Measurements from ENCODE around the gene SLCO2A1. TPM values are rescaled to one million over a fixed set of nuclear protein-coding genes. Genes with fewer than 3 reads are reported as not detected.

The SLCO2A1 gene
- total and polyA plus RNA-seq, 2 of the 4 experiments (the other 2 are of a cell fraction), result under 0.01 to 1.5 TPM

- H2BK120ac ChIP-seq (ENCODE audit: low read depth, low read length), result no peak overlapping the region
- no peak overlapping the region for H2AK5ac ChIP-seq (ENCODE audit: low read depth, low read length)
- intact Hi-C loops (cut with micrococcal nuclease) (no loop called here), dilution Hi-C loops (cut with HindIII; ENCODE audit: low sequenced_read_pairs, unreplicated experiment) (no loop called here), in situ Hi-C loops (cut with MboI; ENCODE audit: low sequenced_read_pairs) (no loop called here)
- no peaks in the 10 kb centered on the region for H3K9me3 ChIP-seq (ENCODE audit: control insufficient read depth, insufficient read depth, low read length)
- no peak overlapping the region for H2BK20ac ChIP-seq (ENCODE audit: low read depth, low read length)
- no peak overlapping the region for H3K4ac ChIP-seq (ENCODE audit: low read depth, low read length)
- H2BK15ac ChIP-seq (ENCODE audit: low read depth, low read length), result no peak overlapping the region
- CTCF ChIA-PET, result no interaction called here
- no peak for ATAC-seq (ENCODE audit: low read depth)
- POLR2A ChIA-PET (ENCODE audit: unreplicated experiment), result no interaction called here
- H3K9me1 ChIP-seq (ENCODE audit: insufficient read depth, low read length), result no peaks in the 10 kb centered on the region
- H2AK9ac ChIP-seq (replicated peaks; ENCODE audit: low read depth, low read length, poor library complexity), result no peak overlapping the region
- H4K5ac ChIP-seq (ENCODE audit: low read depth, low read length), result no peak overlapping the region
- H4K20me1 ChIP-seq (ENCODE audit: insufficient read depth, low read length), result no peaks in the 10 kb centered on the region
- TF ChIP-seq POLR2A (IDR thresholded peaks at IDR 0.05; ENCODE audit: low read depth, low read length), result no peak
- TF ChIP-seq, protein P1, sequence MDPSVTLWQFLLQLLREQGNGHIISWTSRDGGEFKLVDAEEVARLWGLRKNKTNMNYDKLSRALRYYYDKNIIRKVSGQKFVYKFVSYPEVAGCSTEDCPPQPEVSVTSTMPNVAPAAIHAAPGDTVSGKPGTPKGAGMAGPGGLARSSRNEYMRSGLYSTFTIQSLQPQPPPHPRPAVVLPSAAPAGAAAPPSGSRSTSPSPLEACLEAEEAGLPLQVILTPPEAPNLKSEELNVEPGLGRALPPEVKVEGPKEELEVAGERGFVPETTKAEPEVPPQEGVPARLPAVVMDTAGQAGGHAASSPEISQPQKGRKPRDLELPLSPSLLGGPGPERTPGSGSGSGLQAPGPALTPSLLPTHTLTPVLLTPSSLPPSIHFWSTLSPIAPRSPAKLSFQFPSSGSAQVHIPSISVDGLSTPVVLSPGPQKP (IDR thresholded peaks at IDR 0.05; ENCODE audit: borderline replicate concordance, low read depth, low read length), result no peak
- no peak for TF ChIP-seq CHD1 (IDR thresholded peaks at IDR 0.05; ENCODE audit: low read depth, low read length)
- TF ChIP-seq, protein P2, sequence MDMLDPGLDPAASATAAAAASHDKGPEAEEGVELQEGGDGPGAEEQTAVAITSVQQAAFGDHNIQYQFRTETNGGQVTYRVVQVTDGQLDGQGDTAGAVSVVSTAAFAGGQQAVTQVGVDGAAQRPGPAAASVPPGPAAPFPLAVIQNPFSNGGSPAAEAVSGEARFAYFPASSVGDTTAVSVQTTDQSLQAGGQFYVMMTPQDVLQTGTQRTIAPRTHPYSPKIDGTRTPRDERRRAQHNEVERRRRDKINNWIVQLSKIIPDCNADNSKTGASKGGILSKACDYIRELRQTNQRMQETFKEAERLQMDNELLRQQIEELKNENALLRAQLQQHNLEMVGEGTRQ (IDR thresholded peaks at IDR 0.05; ENCODE audit: low read depth, low read length), result no peak
- TF ChIP-seq RFX5 (IDR thresholded peaks at IDR 0.05; ENCODE audit: low read depth, low read length), result no peak
- no peak for TF ChIP-seq RAD21 (IDR thresholded peaks at IDR 0.05; ENCODE audit: low read length)
- no peak for TF ChIP-seq RCOR1 (IDR thresholded peaks at IDR 0.05; ENCODE audit: insufficient replicate concordance, low read length)
- no peak for TF ChIP-seq BHLHE40 (IDR thresholded peaks at IDR 0.05; ENCODE audit: low read depth, low read length)
- TF ChIP-seq MAFK (IDR thresholded peaks at IDR 0.05; ENCODE audit: low read depth, low read length), result no peak
- TF ChIP-seq CEBPB (IDR thresholded peaks at IDR 0.05; ENCODE audit: low read depth, low read length), result no peak
- no peak for TF ChIP-seq FOS (IDR thresholded peaks at IDR 0.05; ENCODE audit: low read depth, low read length)
- no peak for TF ChIP-seq MAZ (IDR thresholded peaks at IDR 0.05; ENCODE audit: borderline replicate concordance, low read depth, low read length)
- TF ChIP-seq MXI1 (IDR thresholded peaks at IDR 0.05; ENCODE audit: borderline replicate concordance, low read depth, low read length), result no peak
- no peaks in the 10 kb centered on the region for H3K4me1 ChIP-seq (ENCODE audit: control insufficient read depth, insufficient read depth, low read length)
- H2AFZ ChIP-seq (replicated peaks; ENCODE audit: low read length, poor library complexity), result no peak overlapping the region
- BruUV-seq (replicated peaks), result no TSS peak
- H3K27ac ChIP-seq (ENCODE audit: insufficient read depth, low read length), result no peak overlapping the region
- peaks cover 48% of the 10 kb centered on the region for H3K27me3 ChIP-seq (ENCODE audit: control insufficient read depth, insufficient read depth, low read length)
- no CpG with 5 or more reads among the region's 5 CpGs for WGBS, 2 experiments (ENCODE audit: extremely low coverage in 2 of 2, insufficient read length in 1 of 2)
- no peak overlapping the region for H3K14ac ChIP-seq (replicated peaks; ENCODE audit: low read depth, low read length)
- no peak overlapping the region for H4K8ac ChIP-seq (ENCODE audit: low read depth in 2 of 2, low read length in 2 of 2)
- no peak overlapping the region for H2BK5ac ChIP-seq (ENCODE audit: low read depth, low read length, poor library complexity, severe bottlenecking)
- DNase-seq, result no peak
- no peak overlapping the region for H4K91ac ChIP-seq (ENCODE audit: insufficient read depth, low read depth, low read length)
- H3K18ac ChIP-seq (ENCODE audit: low read depth, low read length), result no peak overlapping the region
- no peaks in the 10 kb centered on the region for H3K36me3 ChIP-seq (ENCODE audit: control insufficient read depth, insufficient read depth, low read length)
- no peak overlapping the region for H3K4me3 ChIP-seq (ENCODE audit: insufficient read depth, low read depth, low read length)
- H3K9ac ChIP-seq (ENCODE audit: low read depth, low read length), result no peak overlapping the region
- no peak overlapping the region for H3K56ac ChIP-seq (ENCODE audit: extremely low read depth, insufficient read depth, low read length)
- no peaks in the 10 kb centered on the region for H3K79me1 ChIP-seq (ENCODE audit: low read depth in 1 of 2, low read length in 2 of 2)
- H3K23ac ChIP-seq (ENCODE audit: low read depth, low read length), result no peak overlapping the region
- no peak overlapping the region for H3K4me2 ChIP-seq (ENCODE audit: low read depth, low read length)
These were observed 147.5 kb downstream of the SLCO2A1 start for GRCh38 chr3:133881939-133882825.
